CD14-positive monocyte (primary cell): Measurements from ENCODE around the gene CDH2. TPM values are rescaled to one million over a fixed set of nuclear protein-coding genes. Genes with fewer than 3 reads are reported as not detected.

Source experiments
- DNase-seq, 3 donors: peaks; one replicate each; pipeline ENCODE4 v3.0.0-alpha.2; 2011 to 2022
- H2AFZ ChIP-seq: 2 replicates; pipeline ENCODE4 v1.6.0; 2012; ENCODE audit warnings: mild to moderate bottlenecking, low read depth, low read length, inconsistent platforms; ENCODE audit not compliant: insufficient read depth, poor library complexity, severe bottlenecking
- H3K27ac ChIP-seq, 2 donors: 1 replicate in 1 of 2; 2 replicates in 1 of 2; pipeline ENCODE4 v1.5.1; 2012 to 2013; ENCODE audit warnings: low read length in 2 of 2, control low read depth in 1 of 2, inconsistent platforms in 1 of 2, low read depth in 1 of 2, mild to moderate bottlenecking in 1 of 2
- H3K27me3 ChIP-seq, 2 donors: one replicate each; pipeline versions ENCODE4 v1.6.0 to v1.6.1; 2011 to 2013; ENCODE audit warnings: low read length in 2 of 2; ENCODE audit not compliant: control insufficient read depth in 2 of 2, insufficient read depth in 2 of 2
- H3K36me3 ChIP-seq, 2 donors: replicated peaks in 1 of 2; 1 replicate in 1 of 2; 2 replicates in 1 of 2; pipeline versions ENCODE4 v1.5.1 to v1.6.1; 2012 to 2013; ENCODE audit warnings: low read length in 2 of 2, control low read depth in 1 of 2, inconsistent platforms in 1 of 2, mild to moderate bottlenecking in 1 of 2; ENCODE audit not compliant: insufficient read depth in 2 of 2, control insufficient read depth in 1 of 2
- H3K4me1 ChIP-seq, 2 donors: 1 replicate in 1 of 2; 2 replicates in 1 of 2; pipeline versions ENCODE4 v1.5.1 to v1.6.1; 2012 to 2013; ENCODE audit warnings: low read length in 2 of 2, control low read depth in 1 of 2, inconsistent platforms in 1 of 2, mild to moderate bottlenecking in 1 of 2, moderate library complexity in 1 of 2; ENCODE audit not compliant: insufficient read depth in 2 of 2, control insufficient read depth in 1 of 2
- H3K4me2 ChIP-seq: replicated peaks from 2 replicates; pipeline ENCODE3; 2012; ENCODE audit warnings: low read length, moderate library complexity, mild to moderate bottlenecking; ENCODE audit not compliant: poor library complexity, severe bottlenecking; ENCODE audit errors: extremely low read depth
- H3K4me3 ChIP-seq, 3 experiments: fragments of 200-600 bp in 1 of 3; sonication (generic) in 1 of 3; replicated peaks in 1 of 3; 1 replicate in 2 of 3; 2 replicates in 1 of 3; pipeline ENCODE4 v1.5.1; 2011 to 2013; ENCODE audit warnings: low read length in 3 of 3, mild to moderate bottlenecking in 3 of 3, control low read depth in 2 of 3, low read depth in 2 of 3, inconsistent platforms in 1 of 3, moderate library complexity in 1 of 3
- H3K79me2 ChIP-seq: 2 replicates; pipeline ENCODE4 v1.6.0; 2012; ENCODE audit warnings: mild to moderate bottlenecking, control low read depth, inconsistent platforms, low read length, moderate library complexity; ENCODE audit not compliant: insufficient read depth
- H3K9ac ChIP-seq: 2 replicates; pipeline ENCODE4 v1.6.0; 2017; ENCODE audit warnings: low read length, mild to moderate bottlenecking; ENCODE audit not compliant: insufficient read depth, poor library complexity, severe bottlenecking
- H3K9me3 ChIP-seq, 2 donors: replicated peaks in 1 of 2; 1 replicate in 1 of 2; 2 replicates in 1 of 2; pipeline versions ENCODE4 v1.5.1 to v1.6.1; 2012 to 2013; ENCODE audit warnings: low read length in 2 of 2, control low read depth in 1 of 2; ENCODE audit not compliant: control insufficient read depth in 1 of 2, insufficient read depth in 1 of 2
- H4K20me1 ChIP-seq: 2 replicates; pipeline ENCODE4 v1.6.0; 2012; ENCODE audit warnings: mild to moderate bottlenecking, low read length, control low read depth, moderate library complexity; ENCODE audit not compliant: insufficient read depth
- H3K27ac Mint-ChIP-seq, 7 donors: one replicate each; pipeline ENCODE4 v1.8.0; 2020; ENCODE audit warnings: mild to moderate bottlenecking in 7 of 7, mixed read lengths in 7 of 7, moderate library complexity in 6 of 7, inconsistent platforms in 2 of 7
- H3K27me3 Mint-ChIP-seq, 3 donors: one replicate each; pipeline ENCODE4 v1.8.0; 2021 to 2022; ENCODE audit warnings: low read depth in 3 of 3, mild to moderate bottlenecking in 3 of 3, mixed read lengths in 3 of 3, moderate library complexity in 3 of 3, inconsistent platforms in 1 of 3
- H3K36me3 Mint-ChIP-seq, 2 donors: one replicate each; pipeline ENCODE4 v1.8.0; 2020; ENCODE audit warnings: mixed read lengths in 2 of 2, inconsistent platforms in 1 of 2, mild to moderate bottlenecking in 1 of 2
- H3K4me1 Mint-ChIP-seq: one replicate; pipeline ENCODE4 v1.8.0; 2020; ENCODE audit warnings: mild to moderate bottlenecking, mixed read lengths
- H3K4me3 Mint-ChIP-seq, 2 donors: one replicate each; pipeline ENCODE4 v1.8.0; 2020; ENCODE audit warnings: mild to moderate bottlenecking in 2 of 2, mixed read lengths in 2 of 2, moderate library complexity in 1 of 2
- H3K9me3 Mint-ChIP-seq, 7 donors: one replicate each; pipeline ENCODE4 v1.8.0; 2020 to 2022; ENCODE audit warnings: mixed read lengths in 7 of 7, mild to moderate bottlenecking in 6 of 7, moderate library complexity in 6 of 7, inconsistent platforms in 2 of 7
- CTCF ChIP-seq: fragments of 200-600 bp; IDR thresholded peaks from one replicate; pipeline ENCODE4 v1.8.0; 2022; ENCODE audit warnings: antibody characterized with exemption, mild to moderate bottlenecking
- WGBS: methylation state at CpG from one replicate; pipeline ENCODE4 v1.1.5; 2013; ENCODE audit warnings: missing lambda C conversion rate; ENCODE audit not compliant: insufficient coverage; 5-methylcytosine and 5-hydroxymethylcytosine counted together
- intact Hi-C, 2 donors: fragments of 100-400 bp; cut with micrococcal nuclease; formaldehyde crosslinking; loops; one replicate each; pipeline versions ENCODE4 v1.15.0 to v1.15.1; 2023
- polyA plus RNA-seq, 3 donors: library from polyadenylated mRNA; depleted of rRNA in 1 of 3; unstranded in 2 of 3; stranded (reverse) in 1 of 3; fragments of 300-500 nt in 2 of 3; fragments of >200 nt in 1 of 3; fragmentation: Illumina TruSeq in 2 of 3; gene quantifications; 1 replicate in 2 of 3; 2 replicates in 1 of 3; pipeline ENCODE4 v1.2.3, GENCODE V29; 2012 to 2021

The CDH2 gene
- polyA plus RNA-seq, 3 donors = 0.03 to 0.32 (median 0.08) TPM

- Histone ChIP-seq H3K4me2 (peak overlapping the region; percentile 74), H3K9me3 (peaks cover 0 to 7% of the 10 kb centered on the region in 2 donors), H3K79me2 (no peaks in the 10 kb centered on the region), H3K4me3 (peak overlapping the region in 1 of 3 experiments; percentile 65), H3K27ac (no peak overlapping the region), H3K27me3 (peaks cover 54 to 74% of the 10 kb centered on the region in 2 donors), H3K36me3 (no peaks in the 10 kb centered on the region), H4K20me1 (no peaks in the 10 kb centered on the region), H3K4me1 (peaks cover 7 to 23% of the 10 kb centered on the region in 2 donors), H3K9ac (no peak overlapping the region), H2AFZ (no peak overlapping the region)
- H3K9me3 Mint-ChIP-seq = peaks cover 0 to 15% (median 5%) of the 10 kb centered on the region in 7 donors
- no peak for TF ChIP-seq CTCF
- H3K4me3 Mint-ChIP-seq = peak overlapping the region; percentile 60 to 96
- peaks cover 0 to 8% of the 10 kb centered on the region in 2 donors for H3K36me3 Mint-ChIP-seq
- H3K4me1 Mint-ChIP-seq = peaks cover 13% of the 10 kb centered on the region
- DNase-seq = no peak
- peaks cover 48 to 72% (median 51%) of the 10 kb centered on the region in 3 donors for H3K27me3 Mint-ChIP-seq
- WGBS = under 1% methylated on average over 38 of the region's 38 CpGs
- no peak overlapping the region for H3K27ac Mint-ChIP-seq
- intact Hi-C loops = no loop called here
Measured at GRCh38 chr18:28176698-28176947, 307 bp downstream of the CDH2 start.

- peaks cover 0 to 8% of the 10 kb centered on the region in 2 donors for H3K36me3 Mint-ChIP-seq
- H3K27ac Mint-ChIP-seq = no peak overlapping the region
- H3K4me3 Mint-ChIP-seq = peak overlapping the region; percentile 60 to 96
- Histone ChIP-seq H3K4me2 (peak overlapping the region; percentile 74), H3K79me2 (no peaks in the 10 kb centered on the region), H3K27me3 (peaks cover 54 to 74% of the 10 kb centered on the region in 2 donors), H3K9ac (no peak overlapping the region), H2AFZ (no peak overlapping the region), H3K4me1 (peaks cover 7 to 23% of the 10 kb centered on the region in 2 donors), H3K4me3 (peak overlapping the region in 1 of 3 experiments; percentile 65), H3K36me3 (no peaks in the 10 kb centered on the region), H3K27ac (no peak overlapping the region), H4K20me1 (no peaks in the 10 kb centered on the region), H3K9me3 (peaks cover 0 to 7% of the 10 kb centered on the region in 2 donors)
- peaks cover 48 to 71% (median 51%) of the 10 kb centered on the region in 3 donors for H3K27me3 Mint-ChIP-seq
- peaks cover 13% of the 10 kb centered on the region for H3K4me1 Mint-ChIP-seq
- intact Hi-C loops = no loop called here
- WGBS = 0% methylated on average over 37 of the region's 44 CpGs
- no peak for TF ChIP-seq CTCF
- DNase-seq = no peak
- H3K9me3 Mint-ChIP-seq = peaks cover 0 to 15% (median 5%) of the 10 kb centered on the region in 7 donors
Measured at GRCh38 chr18:28175930-28176697, 816 bp downstream of the CDH2 start.
